ENCODE measurements around the gene CASS4.
A peak's percentile ranks its signal among the peaks of the same experiment; 100 is the strongest.

Gene CASS4

GRCh38 chr20:56391596-56392131, 20.4 kb upstream of the CASS4 start:
- TF ChIP-seq CTCF (conservative IDR thresholded peaks at IDR 0.05; ENCODE audit: low read depth, low read length): no peak
- H3K4me3 ChIP-seq (ENCODE audit: low read depth, low read length): peak overlapping the region; percentile 76
- peak; percentile 26 for DNase-seq (ENCODE audit: low read depth)

- TF ChIP-seq CTCF (conservative IDR thresholded peaks at IDR 0.05; ENCODE audit: low read depth, low read length): no peak
- DNase-seq (ENCODE audit: low read depth): peak; percentile 100
- peak within 1 kb of the TSS; percentile 76 for H3K4me3 ChIP-seq (ENCODE audit: low read depth, low read length)
Observed at GRCh38 chr20:56392132-56392880, 19.8 kb upstream of the CASS4 start, which contains the start of the genes AURKA and CSTF1. TSS of gene AURKA (minus strand) at chr20:56392215. CDS start at chr20:56388197, 4,018 bp downstream. TSS of gene CSTF1 (plus strand) at chr20:56392645. CDS start at chr20:56395553, 2,908 bp downstream.

GRCh38 chr20:56392881-56393482, 19.1 kb upstream of the CASS4 start:
- TF ChIP-seq CTCF (conservative IDR thresholded peaks at IDR 0.05; ENCODE audit: low read depth, low read length): no peak
- peak overlapping the region; percentile 76 for H3K4me3 ChIP-seq (ENCODE audit: low read depth, low read length)
- peak; percentile 24 for DNase-seq (ENCODE audit: low read depth)

GRCh38 chr20:56393653-56394052, 18.4 kb upstream of the CASS4 start:
- TF ChIP-seq CTCF (conservative IDR thresholded peaks at IDR 0.05; ENCODE audit: low read depth, low read length): no peak
- H3K4me3 ChIP-seq (ENCODE audit: low read depth, low read length): peak overlapping the region; percentile 76
- DNase-seq (ENCODE audit: low read depth): no peak

- no peak overlapping the region for H3K4me3 ChIP-seq (ENCODE audit: low read depth, low read length)
- no peak for DNase-seq (ENCODE audit: low read depth)
- no peak for TF ChIP-seq CTCF (conservative IDR thresholded peaks at IDR 0.05; ENCODE audit: low read depth, low read length)
Observed at GRCh38 chr20:56395166-56395565, 16.9 kb upstream of the CASS4 start.

- peak; percentile 83 for TF ChIP-seq CTCF (conservative IDR thresholded peaks at IDR 0.05; ENCODE audit: low read depth, low read length)
- peak; percentile 93 for DNase-seq (ENCODE audit: low read depth)
Observed at GRCh38 chr20:56400001-56400640, 11.9 kb upstream of the CASS4 start.

More at GRCh38 chr20:56400001-56400640, 11.9 kb upstream of the CASS4 start:
- no peak overlapping the region for H3K4me3 ChIP-seq (ENCODE audit: low read depth, low read length)

Measured in choroid plexus epithelial cell (primary cell).